ENCODE data around the gene ZBTB46.
"Not testable (repeated sequence)": the region's sequence is repeated elsewhere in the genome, so short reads cannot be mapped to it uniquely, and the experiment has no call there.

The ZBTB46 gene

GRCh38 chr20:63732118-63733095, 98.7 kb downstream of the ZBTB46 start:
- no peak for DNase-seq

GRCh38 chr20:63731410-63731809, 99.7 kb downstream of the ZBTB46 start:
- no peak for DNase-seq

GRCh38 chr20:63730189-63730733, 100.8 kb downstream of the ZBTB46 start:
- not testable (repeated sequence) for DNase-seq

- DNase-seq = not testable (repeated sequence)
These were observed 108.0 kb downstream of the ZBTB46 start for GRCh38 chr20:63722967-63723622.

- no peak for DNase-seq
These were observed 112.1 kb downstream of the ZBTB46 start for GRCh38 chr20:63718996-63719395.

- DNase-seq = no peak
These were observed 116.2 kb downstream of the ZBTB46 start for GRCh38 chr20:63714858-63715257.

GRCh38 chr20:63712191-63712590, 118.9 kb downstream of the ZBTB46 start:
- no peak for DNase-seq

GRCh38 chr20:63711085-63711645, 119.9 kb downstream of the ZBTB46 start:
- DNase-seq = no peak

- no peak for DNase-seq
These were observed 121.9 kb downstream of the ZBTB46 start for GRCh38 chr20:63709149-63709527.

- no peak for DNase-seq
These were observed 122.5 kb downstream of the ZBTB46 start for GRCh38 chr20:63708301-63709148.

- peak; percentile 77 for DNase-seq
These were observed 123.3 kb downstream of the ZBTB46 start, which contains the start of the genes ARFRP1 and ZGPAT for GRCh38 chr20:63707558-63708300. TSS of gene ARFRP1 (minus strand) at chr20:63707976. CDS start at chr20:63707091, 885 bp downstream. TSS of gene ZGPAT (plus strand) at chr20:63708039. CDS start at chr20:63708581, 542 bp downstream.

- no peak for DNase-seq
These were observed 124.1 kb downstream of the ZBTB46 start for GRCh38 chr20:63706852-63707557.

GRCh38 chr20:63706027-63706695, 124.9 kb downstream of the ZBTB46 start:
- no peak for DNase-seq

GRCh38 chr20:63705232-63706026, 125.6 kb downstream of the ZBTB46 start:
- no peak for DNase-seq

GRCh38 chr20:63704749-63705117, 126.3 kb downstream of the ZBTB46 start:
- DNase-seq = no peak

GRCh38 chr20:63703976-63704748, 126.9 kb downstream of the ZBTB46 start:
- DNase-seq = no peak

- DNase-seq = no peak
These were observed 127.5 kb downstream of the ZBTB46 start for GRCh38 chr20:63703471-63703975.

- DNase-seq = no peak
These were observed 128.2 kb downstream of the ZBTB46 start for GRCh38 chr20:63702751-63703470.
